ENCODE results near the gene LRRC8C. TPM values are rescaled to one million over a fixed set of nuclear protein-coding genes. Genes with fewer than 3 reads are reported as not detected.
"Not testable (repeated sequence)": the region's sequence is repeated elsewhere in the genome, so short reads cannot be mapped to it uniquely, and the experiment has no call there.

Gene LRRC8C
- total and polyA plus RNA-seq, 11 donors, result 3.2 to 16.3 (median 9.2) TPM

DNA sequence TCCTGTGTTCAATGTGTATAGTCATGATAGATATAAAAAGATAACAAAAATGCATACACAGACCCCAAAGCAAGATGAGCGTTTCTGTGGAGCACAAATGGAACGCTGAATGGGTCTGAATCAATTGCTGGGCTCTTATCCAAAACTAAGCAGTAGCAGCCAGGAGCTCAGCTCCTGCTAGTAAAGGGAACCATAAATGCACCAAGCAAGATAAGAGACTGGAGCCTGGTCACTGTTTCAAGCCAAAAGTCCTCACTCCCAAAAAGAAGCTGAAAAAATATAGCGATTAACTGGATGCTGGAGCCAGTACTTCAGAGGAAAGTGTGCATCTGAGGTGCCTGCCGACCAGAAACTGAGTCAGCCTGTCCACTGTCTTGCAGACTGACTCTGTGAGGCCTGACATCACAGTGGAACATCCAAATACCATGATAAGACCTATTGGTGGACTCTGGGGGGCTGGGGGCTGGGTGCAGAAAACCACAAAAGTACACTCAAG lies 68.9 kb downstream of the LRRC8C start:
- 17 to 23% (median 22%) methylated on average over 4 of the region's 4 CpGs for WGBS, 4 donors
- no peak for TF ChIP-seq POLR2A (IDR thresholded peaks at IDR 0.05)
- TF ChIP-seq, protein P1, sequence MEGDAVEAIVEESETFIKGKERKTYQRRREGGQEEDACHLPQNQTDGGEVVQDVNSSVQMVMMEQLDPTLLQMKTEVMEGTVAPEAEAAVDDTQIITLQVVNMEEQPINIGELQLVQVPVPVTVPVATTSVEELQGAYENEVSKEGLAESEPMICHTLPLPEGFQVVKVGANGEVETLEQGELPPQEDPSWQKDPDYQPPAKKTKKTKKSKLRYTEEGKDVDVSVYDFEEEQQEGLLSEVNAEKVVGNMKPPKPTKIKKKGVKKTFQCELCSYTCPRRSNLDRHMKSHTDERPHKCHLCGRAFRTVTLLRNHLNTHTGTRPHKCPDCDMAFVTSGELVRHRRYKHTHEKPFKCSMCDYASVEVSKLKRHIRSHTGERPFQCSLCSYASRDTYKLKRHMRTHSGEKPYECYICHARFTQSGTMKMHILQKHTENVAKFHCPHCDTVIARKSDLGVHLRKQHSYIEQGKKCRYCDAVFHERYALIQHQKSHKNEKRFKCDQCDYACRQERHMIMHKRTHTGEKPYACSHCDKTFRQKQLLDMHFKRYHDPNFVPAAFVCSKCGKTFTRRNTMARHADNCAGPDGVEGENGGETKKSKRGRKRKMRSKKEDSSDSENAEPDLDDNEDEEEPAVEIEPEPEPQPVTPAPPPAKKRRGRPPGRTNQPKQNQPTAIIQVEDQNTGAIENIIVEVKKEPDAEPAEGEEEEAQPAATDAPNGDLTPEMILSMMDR (IDR thresholded peaks at IDR 0.05), result no peak
- Histone ChIP-seq H3K27me3 (no peaks in the 10 kb centered on the region), H3K4me3 (no peak overlapping the region), H3K4me1 (peaks cover 1 to 68% (median 28%) of the 10 kb centered on the region in 12 donors), H3K9me3 (no peaks in the 10 kb centered on the region), H3K27ac (peak overlapping the region in 2 of 12 donors; percentile 3 to 48), H3K36me3 (peaks cover 0 to 9% (median 0%) of the 10 kb centered on the region in 9 donors)
- DNase-seq, result no peak
- peak in 3 of 4 donors; percentile 67 to 85 (median 82) for ATAC-seq
- intact Hi-C loops (cut with DNase I), result loop anchor here in 1 of 10 donors (1.0 kb wide), 1 partner anchor 10 kb away; no protein-coding TSS in a partner anchor

DNA sequence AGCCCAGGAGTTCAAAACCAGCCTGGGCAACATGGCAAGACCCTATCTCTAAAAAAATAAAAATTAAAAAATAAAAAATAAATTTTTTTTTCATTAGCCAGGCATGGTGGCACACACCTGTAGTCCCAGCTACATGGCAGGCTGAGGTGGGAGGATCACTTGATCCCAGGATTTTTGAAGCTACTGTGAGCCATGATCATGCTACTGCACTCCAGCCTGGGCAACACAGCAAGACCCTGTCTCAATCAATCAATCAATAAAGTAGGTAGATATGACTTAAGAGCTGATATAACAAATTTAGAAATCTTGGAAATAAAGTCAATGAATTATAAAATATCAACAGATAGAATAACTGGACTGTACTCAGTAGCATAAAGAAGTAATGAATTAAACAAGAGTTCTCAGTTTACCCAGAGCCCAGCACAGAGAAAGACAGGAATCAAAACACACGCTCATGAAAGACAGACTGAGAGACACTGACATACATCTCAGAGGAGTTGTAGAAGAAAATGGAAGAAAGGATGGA lies 69.7 kb downstream of the LRRC8C start:
- intact Hi-C loops (cut with DNase I), result loop anchor here in 1 of 10 donors (1.0 kb wide), 1 partner anchor 9 kb away; no protein-coding TSS in a partner anchor
- H3K4me1 ChIP-seq, result peaks cover 0 to 66% (median 21%) of the 10 kb centered on the region in 12 donors

DNA sequence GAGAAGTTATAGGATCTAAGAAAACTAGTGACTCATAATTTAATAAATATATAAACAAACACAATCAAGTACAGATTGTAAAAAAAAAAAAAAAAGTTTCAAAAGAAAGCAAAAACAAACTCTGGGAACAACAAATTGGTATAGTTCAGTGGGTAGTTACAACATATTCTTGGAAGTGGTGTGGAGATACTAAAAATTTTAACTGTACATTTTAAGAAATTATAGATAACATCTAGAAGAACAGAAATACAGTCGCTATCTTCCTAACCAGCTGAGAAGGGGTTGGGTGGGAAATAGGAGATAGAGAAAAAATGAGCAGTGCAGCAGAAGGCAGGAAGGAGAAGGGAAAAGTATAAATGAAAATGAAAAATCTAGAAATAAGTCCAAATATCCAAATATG lies 70.5 kb downstream of the LRRC8C start:
- Histone ChIP-seq H3K4me3 (no peak overlapping the region), H3K36me3 (peaks cover 0 to 9% (median 0%) of the 10 kb centered on the region in 9 donors), H3K27me3 (no peaks in the 10 kb centered on the region), H3K4me1 (peaks cover 0 to 66% (median 13%) of the 10 kb centered on the region in 12 donors), H3K9me3 (no peaks in the 10 kb centered on the region), H3K27ac (no peak overlapping the region)
- no peak for ATAC-seq
- TF ChIP-seq POLR2A (IDR thresholded peaks at IDR 0.05), result no peak
- TF ChIP-seq, protein P1 (IDR thresholded peaks at IDR 0.05), result no peak
- no peak for DNase-seq
- intact Hi-C loops (cut with DNase I), result no loop called here
- 83 to 88% (median 85%) methylated on average over 1 of the region's 1 CpG for WGBS, 4 donors

More for the DNA sequence above, 69.7 kb downstream of the LRRC8C start:
- DNase-seq, result no peak
- ATAC-seq, result no peak
- no peak overlapping the region for H3K4me3 ChIP-seq
- TF ChIP-seq POLR2A (IDR thresholded peaks at IDR 0.05), result no peak
- H3K27ac ChIP-seq, result no peak overlapping the region
- H3K36me3 ChIP-seq, result peaks cover 0 to 9% (median 0%) of the 10 kb centered on the region in 9 donors
- 91 to 100% (median 99%) methylated on average over 1 of the region's 1 CpG for WGBS, 4 donors
- H3K27me3 ChIP-seq, result no peaks in the 10 kb centered on the region
- no peaks in the 10 kb centered on the region for H3K9me3 ChIP-seq

DNA sequence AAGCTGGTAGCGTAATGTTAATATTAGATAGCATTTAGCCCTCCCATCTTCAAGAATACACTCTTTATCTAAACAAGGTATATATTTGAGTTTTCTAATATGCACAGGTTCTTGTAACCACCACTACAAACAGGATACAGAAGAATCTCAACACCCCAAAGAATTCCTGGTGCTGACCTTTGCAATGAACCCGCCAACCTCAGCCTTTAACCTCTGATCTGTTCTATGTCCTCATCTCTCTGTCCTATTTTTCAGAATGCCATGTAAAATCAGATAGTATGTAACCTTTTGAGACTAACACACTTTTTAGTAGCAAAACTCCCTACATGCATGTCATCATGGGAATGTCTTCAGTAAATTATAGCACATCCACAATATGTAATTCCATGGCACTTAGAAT lies 71.1 kb downstream of the LRRC8C start:
- Histone ChIP-seq H3K27me3 (no peaks in the 10 kb centered on the region), H3K36me3 (peaks cover 0 to 15% (median 0%) of the 10 kb centered on the region in 9 donors), H3K4me3 (no peak overlapping the region), H3K4me1 (peaks cover 0 to 66% (median 10%) of the 10 kb centered on the region in 12 donors), H3K27ac (no peak overlapping the region), H3K9me3 (no peaks in the 10 kb centered on the region)
- WGBS, 4 donors, result 95 to 100% (median 100%) methylated on average over 2 of the region's 2 CpGs
- TF ChIP-seq, protein P1 (IDR thresholded peaks at IDR 0.05), result no peak
- no peak for TF ChIP-seq POLR2A (IDR thresholded peaks at IDR 0.05)
- DNase-seq, result no peak
- no peak for ATAC-seq
- intact Hi-C loops (cut with DNase I), result no loop called here

DNA sequence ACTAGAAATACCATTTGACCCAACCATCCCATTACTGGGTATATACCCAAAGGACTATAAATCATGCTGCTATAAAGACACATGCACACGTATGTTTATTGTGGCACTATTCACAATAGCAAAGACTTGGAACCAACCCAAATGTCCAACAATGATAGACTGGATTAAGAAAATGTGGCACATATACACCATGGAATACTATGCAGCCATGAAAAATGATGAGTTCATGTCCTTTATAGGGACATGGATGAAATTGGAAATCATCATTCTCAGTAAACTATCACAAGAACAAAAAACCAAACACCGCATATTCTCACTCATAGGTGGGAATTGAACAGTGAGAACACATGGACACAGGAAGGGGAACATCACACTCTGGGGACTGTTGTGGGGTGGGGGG lies 72.0 kb downstream of the LRRC8C start:
- H3K27me3 ChIP-seq, ATAC-seq, H3K27ac ChIP-seq, H3K4me3 ChIP-seq, DNase-seq, H3K9me3 ChIP-seq: not testable (repeated sequence)
- 100% methylated on average over 1 of the region's 2 CpGs; no CpG with 5 or more reads in 2 of the 4 donors for WGBS, 4 donors
- intact Hi-C loops (cut with DNase I), result loop anchor here in 1 of 10 donors (5.0 kb wide), 1 partner anchor 63 kb away; no protein-coding TSS in a partner anchor
- Histone ChIP-seq H3K4me1 (peaks cover 0 to 61% (median 12%) of the 10 kb centered on the region in 12 donors), H3K36me3 (peaks cover 0 to 16% (median 0%) of the 10 kb centered on the region in 9 donors)

Data from heart left ventricle (tissue), 16 donors.